DND-41 (cell line): Measurements from ENCODE around the gene EIPR1.

ENCODE experiments used
- EZH2 ChIP-seq: IDR thresholded peaks from 3 replicates; pipeline ENCODE4 v1.6.1; 2012; ENCODE audit warnings: borderline replicate concordance, low read depth, mild to moderate bottlenecking, moderate library complexity, low read length, inconsistent platforms; ENCODE audit not compliant: severe bottlenecking
- TF ChIP-seq, protein P1 (sequence below): IDR thresholded peaks from 2 replicates; pipeline ENCODE4 v1.5.1; 2012; ENCODE audit warnings: borderline replicate concordance, low read length, moderate library complexity, mild to moderate bottlenecking; ENCODE audit not compliant: poor library complexity, severe bottlenecking; ENCODE audit errors: extremely low read depth

- TF ChIP-seq, protein P1, sequence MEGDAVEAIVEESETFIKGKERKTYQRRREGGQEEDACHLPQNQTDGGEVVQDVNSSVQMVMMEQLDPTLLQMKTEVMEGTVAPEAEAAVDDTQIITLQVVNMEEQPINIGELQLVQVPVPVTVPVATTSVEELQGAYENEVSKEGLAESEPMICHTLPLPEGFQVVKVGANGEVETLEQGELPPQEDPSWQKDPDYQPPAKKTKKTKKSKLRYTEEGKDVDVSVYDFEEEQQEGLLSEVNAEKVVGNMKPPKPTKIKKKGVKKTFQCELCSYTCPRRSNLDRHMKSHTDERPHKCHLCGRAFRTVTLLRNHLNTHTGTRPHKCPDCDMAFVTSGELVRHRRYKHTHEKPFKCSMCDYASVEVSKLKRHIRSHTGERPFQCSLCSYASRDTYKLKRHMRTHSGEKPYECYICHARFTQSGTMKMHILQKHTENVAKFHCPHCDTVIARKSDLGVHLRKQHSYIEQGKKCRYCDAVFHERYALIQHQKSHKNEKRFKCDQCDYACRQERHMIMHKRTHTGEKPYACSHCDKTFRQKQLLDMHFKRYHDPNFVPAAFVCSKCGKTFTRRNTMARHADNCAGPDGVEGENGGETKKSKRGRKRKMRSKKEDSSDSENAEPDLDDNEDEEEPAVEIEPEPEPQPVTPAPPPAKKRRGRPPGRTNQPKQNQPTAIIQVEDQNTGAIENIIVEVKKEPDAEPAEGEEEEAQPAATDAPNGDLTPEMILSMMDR = no peak
- no peak for TF ChIP-seq EZH2
Measured at GRCh38 chr2:3299703-3300102, 77.9 kb downstream of the EIPR1 start.
